T47D (cell line): ENCODE measurements around the gene P2RY2.
A peak's percentile ranks its signal among the peaks of the same experiment; 100 is the strongest.

Source experiments
- DNase-seq, 2 experiments: peaks; one replicate each; pipeline versions ENCODE4 v3.0.0 to v3.0.0-alpha.2; 2011 to 2012; ENCODE audit warnings: low read depth in 1 of 2, low spot score in 1 of 2
- JUND ChIP-seq: IDR thresholded peaks from 2 replicates; pipeline ENCODE4 v1.6.1; 2012; ENCODE audit warnings: low read depth
- in situ Hi-C: cut with HindIII; loops from 2 replicates; pipeline ENCODE4 v1.10.0; 2016; ENCODE audit warnings: low sequenced_read_pairs, low pct_unique_long_range_greater_than_20kb

The P2RY2 gene

GRCh38 chr11:73249853-73250783 is 32.0 kb downstream of the P2RY2 start:
- no peak; the same call in 1 of the 2 replicates for TF ChIP-seq JUND
- DNase-seq, result peak in 1 of 2 experiments; percentile 40
- in situ Hi-C loops, result no loop called here

DNA sequence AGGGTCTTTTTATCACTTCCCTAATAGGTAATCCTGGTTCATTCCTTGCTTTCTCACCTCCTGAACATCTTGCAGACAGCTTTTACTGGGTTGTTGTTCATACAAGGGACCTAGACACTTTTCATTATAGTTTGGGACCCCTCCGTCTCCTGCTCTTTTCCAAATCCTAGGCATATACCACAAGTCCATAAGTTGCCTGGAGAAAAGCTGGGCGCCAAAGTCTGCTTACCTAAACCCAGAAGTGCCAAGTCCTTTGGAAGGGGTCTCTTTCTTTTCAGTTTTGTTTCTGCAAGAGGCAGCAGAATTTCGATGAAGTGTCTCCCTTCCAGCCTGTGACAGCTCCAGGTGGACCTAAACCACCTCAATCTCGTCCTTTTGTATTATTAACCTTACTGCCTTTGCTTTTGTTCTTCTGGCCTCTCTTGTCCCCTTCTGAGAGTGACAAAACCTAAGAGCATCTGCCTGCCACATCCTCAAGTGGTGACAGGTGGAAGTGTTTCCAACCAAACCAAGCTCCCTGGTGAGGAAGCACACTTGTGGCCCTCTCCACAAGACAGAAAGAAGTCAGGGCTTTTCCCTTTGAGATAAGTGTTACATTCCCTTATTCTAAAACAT is 34.6 kb downstream of the P2RY2 start:
- in situ Hi-C loops, result no loop called here
- peak in 1 of 2 experiments; percentile 83 for DNase-seq
- TF ChIP-seq JUND, result no peak

DNA sequence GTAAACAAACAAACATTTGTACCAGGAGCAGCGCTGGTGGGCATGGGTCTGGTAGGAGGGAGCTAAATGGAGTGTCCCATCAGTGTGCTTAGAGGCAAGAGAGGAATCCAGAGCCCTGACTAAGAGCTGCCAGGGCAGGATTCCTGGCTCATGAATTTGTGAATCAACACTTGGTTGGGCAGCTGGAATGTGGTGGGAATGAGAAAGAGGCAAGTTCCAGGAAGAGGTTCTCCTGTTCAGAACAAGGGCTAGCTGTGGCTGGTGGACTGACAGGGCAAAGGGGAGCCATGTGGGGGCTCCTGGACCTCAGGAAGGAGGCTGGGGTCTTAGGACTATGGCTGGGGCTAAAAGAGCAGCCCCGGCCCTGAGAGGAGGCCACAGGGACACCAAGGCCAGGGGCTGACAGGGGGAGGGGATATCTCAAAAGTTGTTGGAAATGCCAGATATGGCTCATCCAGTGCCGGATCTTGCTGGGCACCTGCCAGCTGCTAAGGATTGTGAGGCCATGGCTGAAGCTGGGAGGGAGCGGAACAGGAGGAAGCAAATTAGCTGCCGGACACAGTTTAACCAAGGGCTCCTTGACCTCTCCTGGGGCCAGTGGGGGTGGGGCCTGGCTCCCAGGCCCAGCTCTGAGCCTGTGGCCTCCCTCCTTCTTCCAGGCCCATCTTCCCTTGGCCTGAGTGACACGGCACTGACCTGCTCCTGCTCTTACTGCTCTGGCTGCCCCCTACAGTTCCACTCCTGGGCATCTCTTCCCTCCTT is 39.4 kb downstream of the P2RY2 start:
- TF ChIP-seq JUND, result no peak
- DNase-seq, result peak in 1 of 2 experiments; percentile 91
- in situ Hi-C loops, result no loop called here

- no peak for DNase-seq
- TF ChIP-seq JUND, result no peak
- in situ Hi-C loops, result no loop called here
Observed at GRCh38 chr11:73258104-73259035, 40.3 kb downstream of the P2RY2 start.

DNA sequence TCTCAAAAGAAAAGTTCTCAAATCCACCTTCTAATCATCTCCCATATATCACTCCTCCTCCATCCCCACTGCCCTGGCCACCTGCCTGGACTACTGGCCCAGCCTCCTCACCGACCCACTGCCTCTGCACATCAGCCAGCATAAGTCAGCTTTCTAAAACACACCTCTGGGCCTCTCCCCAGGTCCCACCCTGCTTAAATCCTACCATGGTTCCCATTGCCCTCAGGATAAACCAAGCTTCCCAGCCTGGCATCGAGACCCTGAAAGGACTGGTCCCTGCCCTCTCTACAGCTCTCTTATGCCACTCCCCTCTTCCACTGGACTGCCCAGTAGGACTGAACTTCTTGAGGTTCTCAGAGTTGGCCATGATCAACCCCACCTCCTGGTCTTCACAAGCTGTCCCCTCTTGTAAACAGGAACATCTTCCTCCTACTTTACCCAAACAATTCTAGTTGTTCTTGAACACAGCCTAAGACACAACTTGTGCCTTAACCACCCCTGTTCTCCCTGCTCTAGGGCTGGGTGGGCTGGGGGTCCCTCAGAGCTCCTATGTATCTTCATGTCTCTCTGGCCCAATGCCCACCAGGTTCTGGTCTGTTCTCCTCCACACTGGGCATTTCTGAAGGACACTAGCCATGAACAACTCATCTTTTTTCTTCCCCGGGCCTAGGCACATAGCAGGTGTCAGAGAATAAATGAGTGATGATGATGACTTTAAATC is 41.5 kb downstream of the P2RY2 start:
- no peak for TF ChIP-seq JUND
- DNase-seq, result no peak
- in situ Hi-C loops, result no loop called here

DNA sequence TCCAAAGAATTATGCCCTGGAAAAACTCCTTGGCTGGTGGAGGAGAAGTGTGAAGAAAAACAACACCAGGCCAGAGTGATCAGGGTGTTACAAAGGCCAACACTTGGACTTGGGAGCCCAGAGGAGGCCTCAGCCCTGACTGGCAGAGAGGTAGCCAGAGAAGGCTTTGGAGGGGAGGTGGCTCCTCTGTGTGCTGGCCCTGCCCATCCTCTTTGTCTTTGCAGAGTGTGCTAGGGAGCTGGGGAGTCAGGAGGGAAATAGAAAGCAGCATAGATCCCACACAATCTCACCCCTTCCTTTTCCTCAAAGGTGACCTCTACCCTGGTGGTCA is 42.0 kb downstream of the P2RY2 start:
- in situ Hi-C loops, result no loop called here
- no peak for TF ChIP-seq JUND
- no peak for DNase-seq

- TF ChIP-seq JUND, result no peak
- DNase-seq, result no peak
- in situ Hi-C loops, result no loop called here
Observed at GRCh38 chr11:73262851-73263495, 44.9 kb downstream of the P2RY2 start.

GRCh38 chr11:73263640-73264039 is 45.6 kb downstream of the P2RY2 start:
- in situ Hi-C loops, result no loop called here
- TF ChIP-seq JUND, result no peak
- DNase-seq, result no peak

GRCh38 chr11:73265278-73265810 is 47.3 kb downstream of the P2RY2 start:
- DNase-seq, result no peak
- no peak for TF ChIP-seq JUND
- in situ Hi-C loops, result no loop called here

GRCh38 chr11:73265853-73266645 is 48.0 kb downstream of the P2RY2 start:
- in situ Hi-C loops, result no loop called here
- TF ChIP-seq JUND, result no peak
- peak in 1 of 2 experiments; percentile 74 for DNase-seq
